Heart right ventricle (tissue), 16 donors: Measurements from ENCODE around the gene SCRN3. TPM values are rescaled to one million over a fixed set of nuclear protein-coding genes. Genes with fewer than 3 reads are reported as not detected.

Experiments
- ATAC-seq, 8 donors: fragments of 200-7000 bp; cut with Tn5 transposase; one replicate each; pipeline ENCODE4 v1.9.1; 2020; ENCODE audit warnings: mild to moderate bottlenecking in 8 of 8, moderate library complexity in 8 of 8, moderate number of reproducible peaks in 1 of 8
- DNase-seq, 2 donors: peaks; one replicate each; pipeline ENCODE4 v3.0.0-alpha.2; 2020
- H3K27ac ChIP-seq, 10 donors: fragments of 200-600 bp; sonication (generic) in 2 of 10; one replicate each; pipeline versions ENCODE4 v1.5.0 to v1.8.0; 2020 to 2022; ENCODE audit warnings: mild to moderate bottlenecking in 3 of 10
- H3K27me3 ChIP-seq, 7 donors: fragments of 200-600 bp; one replicate each; pipeline ENCODE4 v1.8.0; 2021 to 2022; ENCODE audit warnings: mild to moderate bottlenecking in 2 of 7
- H3K36me3 ChIP-seq, 9 donors: fragments of 200-600 bp; sonication (generic) in 1 of 9; one replicate each; pipeline versions ENCODE4 v1.5.0 to v1.8.0; 2020 to 2022; ENCODE audit warnings: mild to moderate bottlenecking in 2 of 9
- H3K4me1 ChIP-seq, 9 donors: fragments of 200-600 bp; sonication (generic) in 1 of 9; one replicate each; pipeline versions ENCODE4 v1.5.0 to v1.8.0; 2020 to 2022; ENCODE audit warnings: mild to moderate bottlenecking in 4 of 9
- H3K4me3 ChIP-seq, 10 donors: fragments of 200-600 bp; sonication (generic) in 2 of 10; one replicate each; pipeline versions ENCODE4 v1.5.0 to v1.8.0; 2020 to 2022; ENCODE audit warnings: mild to moderate bottlenecking in 7 of 10, moderate library complexity in 2 of 10
- H3K9me3 ChIP-seq, 11 donors: fragments of 200-600 bp in 10 of 11; sonication (generic) in 2 of 11; one replicate each; pipeline versions ENCODE4 v1.5.0 to v1.8.0; 2013 to 2022; ENCODE audit warnings: mild to moderate bottlenecking in 2 of 11, control low read depth in 1 of 11, moderate library complexity in 1 of 11
- CTCF ChIP-seq, 9 donors: fragments of 200-600 bp; sonication (generic) in 2 of 9; IDR thresholded peaks; one replicate each; pipeline versions ENCODE4 v1.5.0 to v1.8.0; 2021 to 2022; ENCODE audit warnings: antibody characterized with exemption in 9 of 9, mild to moderate bottlenecking in 5 of 9, moderate library complexity in 1 of 9
- WGBS, 2 donors: extraction: QIAGEN DNeasy Blood & Tissue Kit; methylation state at CpG; one replicate each; pipeline ENCODE4 v1.1.7; 2013; ENCODE audit warnings: inconsistent platforms in 1 of 2; 5-methylcytosine and 5-hydroxymethylcytosine counted together
- intact Hi-C, 10 donors: fragments of 100-400 bp; cut with DNase I; formaldehyde crosslinking; loops; one replicate each; pipeline versions ENCODE4 v1.11.1 to v1.14.2; 2022
- polyA plus RNA-seq, 2 donors: library from polyadenylated mRNA; stranded (reverse); fragments of 200-250 nt; gene quantifications; one replicate each; pipeline ENCODE4 v1.2.3, GENCODE V29; 2013
- total RNA-seq, 10 donors: library from RNA; stranded (reverse); fragmentation: NEBNext Ultra II Directional in 3 of 10; extraction: Animal tissue kit (Norgen Biotek cat#: 25700) in 3 of 10; gene quantifications; one replicate each; pipeline versions ENCODE4 v1.2.1 to v1.2.4, GENCODE V29; 2021 to 2023
- donor health status: Arrhythmogenic right ventricular cardiomyopathy.
- donor health status: ischemic (EF 13 %, LVEDD 7.1; RV severe dilation, severe dysfunction).
- donor health status: healthy with polysubstance abuse.
- donor health status: DM: no; HTN: yes; CAD: no.
- donor health status: DM: no; HTN: no; CAD: no.
- donor health status: ischemic (EF 25% LVEDD 6.9; RV normal size, moderate dysfunction).
- donor health status: ischemic (EF 25% LVEDD 5.7; RV mildly dilated, moderate dysfunction).
- donor health status: healthy.
- donor health status: DM: yes; HTN: yes; CAD: no.
- donor health status: Ischemic cardiomyopathy.
- donor health status: ischemic (EF 35%, LVEDD 5.7; RV mildly dilated, moderate dysfunction).
- donor health status: nonischemic (EF 11% LVEDD 7.7; RV severe dilation, severe dysfunction).
- donor health status: DM: yes; HTN: yes; CAD: no.
- donor health status: PGD.
- donor health status: ischemic (EF 29% LVEDD 5.4; RV normal size, mild dysfunction).
- donor health status: nonischemic (EF 23%, LVEDD 6.1; RV moderate dilation, normal function).

SCRN3 gene
- total and polyA plus RNA-seq, 12 donors: 10.3 to 57.0 (median 43.4) TPM

- Histone ChIP-seq H3K4me3 (no peak overlapping the region), H3K36me3 (peaks cover 0 to 71% (median 12%) of the 10 kb centered on the region in 9 donors), H3K9me3 (no peaks in the 10 kb centered on the region), H3K4me1 (no peaks in the 10 kb centered on the region), H3K27ac (no peak overlapping the region), H3K27me3 (no peaks in the 10 kb centered on the region)
- DNase-seq (no peak), ATAC-seq (no peak)
- intact Hi-C loops: no loop called here
- WGBS, 2 donors: 84 to 86% methylated on average over 3 of the region's 3 CpGs
- TF ChIP-seq CTCF (IDR thresholded peaks at IDR 0.05): no peak
Measured at GRCh38 chr2:174445248-174445647, 49.7 kb downstream of the SCRN3 start.

- 89 to 95% methylated on average over 4 of the region's 4 CpGs for WGBS, 2 donors
- Histone ChIP-seq H3K27me3 (no peaks in the 10 kb centered on the region), H3K4me1 (no peaks in the 10 kb centered on the region), H3K9me3 (no peaks in the 10 kb centered on the region), H3K4me3 (no peak overlapping the region), H3K27ac (no peak overlapping the region), H3K36me3 (peaks cover 0 to 74% (median 12%) of the 10 kb centered on the region in 9 donors)
- DNase-seq (no peak), ATAC-seq (no peak)
- no peak for TF ChIP-seq CTCF (IDR thresholded peaks at IDR 0.05)
- intact Hi-C loops: no loop called here
Measured at GRCh38 chr2:174446531-174446930, 51.0 kb downstream of the SCRN3 start.

GRCh38 chr2:174449033-174449432, 53.5 kb downstream of the SCRN3 start:
- WGBS, 2 donors: 94 to 98% methylated on average over 2 of the region's 2 CpGs
- no peak for DNase-seq
- intact Hi-C loops: no loop called here

GRCh38 chr2:174450021-174450816, 54.7 kb downstream of the SCRN3 start:
- H3K4me3 ChIP-seq: no peak overlapping the region
- no peak for ATAC-seq
- 86 to 88% methylated on average over 4 of the region's 4 CpGs for WGBS, 2 donors
- no peaks in the 10 kb centered on the region for H3K9me3 ChIP-seq
- no peak overlapping the region for H3K27ac ChIP-seq
- no peak for DNase-seq
- no peak for TF ChIP-seq CTCF (IDR thresholded peaks at IDR 0.05)
- H3K4me1 ChIP-seq: no peaks in the 10 kb centered on the region
- H3K36me3 ChIP-seq: peaks cover 0 to 64% (median 14%) of the 10 kb centered on the region in 9 donors
- intact Hi-C loops: no loop called here
- H3K27me3 ChIP-seq: no peaks in the 10 kb centered on the region

More at GRCh38 chr2:174449033-174449432, 53.5 kb downstream of the SCRN3 start:
- no peak for ATAC-seq
- no peaks in the 10 kb centered on the region for H3K27me3 ChIP-seq
- no peaks in the 10 kb centered on the region for H3K9me3 ChIP-seq
- H3K4me1 ChIP-seq: no peaks in the 10 kb centered on the region
- no peak overlapping the region for H3K27ac ChIP-seq
- H3K4me3 ChIP-seq: no peak overlapping the region
- H3K36me3 ChIP-seq: peaks cover 0 to 71% (median 14%) of the 10 kb centered on the region in 9 donors
- TF ChIP-seq CTCF (IDR thresholded peaks at IDR 0.05): no peak
